ENCODE results near the gene ZNF629.

ZNF629 gene

DNA sequence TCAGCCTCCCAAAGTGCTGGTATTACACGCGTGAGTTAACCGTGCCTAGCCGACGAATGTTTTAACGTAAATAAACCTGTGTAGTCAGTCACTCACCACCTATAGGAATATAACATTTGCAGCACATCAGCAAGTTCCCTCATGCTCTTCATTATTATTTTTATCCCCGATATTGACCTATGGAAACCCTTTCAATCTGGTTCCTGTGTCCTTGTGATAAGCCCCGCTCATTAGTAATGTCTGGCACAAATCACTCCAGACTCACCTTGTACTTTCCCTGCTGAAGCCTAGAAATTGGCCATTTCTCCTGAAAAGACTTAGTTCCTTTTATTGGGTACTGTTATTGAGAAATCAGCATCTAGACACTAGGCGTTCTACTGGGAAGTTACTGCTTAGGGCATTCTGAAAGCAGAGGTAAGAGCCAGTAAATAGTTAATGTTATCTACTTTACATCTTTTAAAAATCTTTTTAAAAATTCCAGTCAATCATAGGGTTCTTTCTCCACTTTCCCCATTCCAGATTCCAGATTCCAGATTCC is 40.3 kb downstream of the ZNF629 start:
- DNase-seq: no peak

DNA sequence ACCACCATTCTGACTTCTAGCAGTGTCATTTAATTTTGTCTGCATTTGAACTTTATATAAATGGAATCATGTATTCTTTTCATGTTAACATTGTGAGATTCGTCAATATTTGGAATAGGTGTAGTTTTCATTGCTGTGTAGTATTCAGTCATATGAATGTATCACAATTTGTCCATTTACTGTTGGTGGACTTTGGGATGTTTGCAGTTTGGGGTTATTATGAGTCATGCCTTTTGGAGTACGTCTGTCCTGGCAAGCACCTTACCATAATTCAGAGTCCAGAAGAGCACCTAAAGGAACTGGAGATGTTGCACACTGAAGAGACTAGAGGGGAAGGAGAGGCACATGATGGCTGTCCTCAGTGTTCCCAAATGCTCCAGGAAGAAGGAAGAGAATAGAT is 41.9 kb downstream of the ZNF629 start:
- DNase-seq: no peak

DNA sequence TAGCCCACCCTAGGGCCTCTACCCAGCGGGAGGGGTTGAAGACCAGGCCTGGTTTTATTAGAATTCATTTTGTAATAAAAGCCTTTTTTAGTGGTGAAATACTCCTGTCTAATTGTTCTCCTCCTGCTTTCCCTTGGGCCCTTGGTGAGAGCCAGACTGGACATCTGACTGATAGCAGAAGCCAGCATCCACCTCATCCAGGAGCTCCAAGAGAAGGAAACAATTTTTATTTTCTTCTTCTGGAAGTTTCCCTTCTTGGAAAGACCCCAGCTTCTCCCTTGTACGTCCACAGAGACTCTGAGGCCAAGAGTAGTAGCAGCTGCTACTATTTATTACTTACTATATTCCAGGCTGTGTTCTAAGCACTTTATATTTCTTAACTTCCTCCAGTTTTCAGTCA is 42.8 kb downstream of the ZNF629 start:
- no peak for DNase-seq

DNA sequence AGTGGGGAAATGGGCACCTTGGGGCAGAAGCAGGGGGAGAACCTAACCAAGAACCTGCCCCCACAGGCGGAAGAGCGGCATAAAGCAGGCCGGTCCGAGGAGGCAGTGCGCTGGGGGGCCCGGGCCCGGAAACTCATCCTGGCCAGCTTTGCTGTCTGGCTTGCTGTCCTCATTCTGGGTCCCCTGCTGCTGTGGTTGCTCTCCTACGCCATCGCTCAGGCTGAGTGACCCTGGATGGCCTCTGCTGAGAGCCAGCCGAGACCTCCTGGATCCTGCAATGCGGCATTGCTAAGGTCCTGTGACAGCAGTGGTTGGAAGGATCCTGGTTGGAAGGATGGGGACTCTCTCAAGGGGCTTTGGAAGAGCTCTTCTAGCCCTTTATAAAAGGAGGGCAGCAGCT is 43.3 kb downstream of the ZNF629 start:
- DNase-seq: no peak

DNA sequence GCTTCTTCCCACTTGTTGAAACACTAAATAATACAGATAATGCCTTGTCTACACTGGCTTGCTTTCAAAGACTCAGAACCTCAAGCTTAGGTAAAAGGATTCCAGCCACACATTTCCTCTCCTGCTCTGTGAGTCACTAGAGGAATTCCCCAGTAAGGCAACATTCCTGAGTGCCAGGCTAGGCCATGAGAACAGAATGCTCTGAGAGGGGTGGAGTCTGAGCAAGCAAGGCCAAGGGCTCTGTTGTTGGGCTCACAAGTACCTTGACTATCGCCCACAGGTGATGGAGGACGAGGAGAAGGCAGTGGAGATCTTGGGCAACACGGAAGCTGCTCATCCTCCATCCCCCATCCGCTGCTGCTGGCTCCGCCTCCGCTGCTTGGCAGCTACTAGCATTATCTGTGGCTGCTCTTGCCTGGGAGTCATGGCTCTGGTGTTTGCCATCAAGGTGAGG is 45.5 kb downstream of the ZNF629 start:
- no peak for DNase-seq

DNA sequence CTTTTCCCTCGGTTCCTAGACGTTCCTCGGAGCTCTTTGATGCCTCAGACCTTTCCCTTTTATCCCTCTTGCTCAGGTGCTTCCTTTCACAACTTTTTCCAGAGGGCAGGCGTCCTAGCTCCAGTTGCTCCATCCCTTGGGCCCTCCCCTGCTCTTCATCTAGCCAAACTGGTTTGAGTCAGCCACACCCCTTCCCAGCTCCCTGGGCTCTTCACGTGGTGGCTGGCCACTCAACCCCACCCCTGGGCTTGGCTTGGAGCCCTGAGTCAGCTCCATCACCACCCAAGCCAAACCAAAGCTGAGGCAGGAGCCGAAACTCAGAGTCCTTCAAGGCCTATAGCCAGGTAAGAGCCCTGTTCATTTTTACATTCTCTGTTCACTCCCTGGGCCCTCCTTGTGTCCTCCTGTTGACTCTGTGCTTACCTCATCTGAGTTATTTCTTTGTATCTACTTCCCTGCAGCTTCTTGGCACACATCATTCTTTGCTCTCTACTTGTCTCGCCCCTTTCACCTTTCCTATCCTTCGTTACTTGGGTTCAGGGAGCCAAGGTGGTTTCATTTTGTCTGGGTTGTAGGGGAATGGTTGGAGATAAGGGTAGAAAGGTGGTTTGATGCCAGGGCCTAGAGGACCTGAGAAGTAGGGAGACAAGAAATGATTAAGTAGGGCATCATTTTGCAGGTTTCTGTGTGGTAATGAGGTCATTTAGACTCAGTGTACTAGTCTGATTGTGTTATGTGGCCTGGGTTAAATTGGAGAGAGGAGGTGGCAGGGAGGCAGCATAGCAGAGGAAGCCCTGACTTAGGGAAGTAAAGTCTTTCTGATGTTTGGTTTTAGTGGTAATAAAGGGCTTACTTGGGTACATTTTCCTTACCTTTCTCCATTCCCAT is 46.4 kb downstream of the ZNF629 start:
- no peak for DNase-seq

DNA sequence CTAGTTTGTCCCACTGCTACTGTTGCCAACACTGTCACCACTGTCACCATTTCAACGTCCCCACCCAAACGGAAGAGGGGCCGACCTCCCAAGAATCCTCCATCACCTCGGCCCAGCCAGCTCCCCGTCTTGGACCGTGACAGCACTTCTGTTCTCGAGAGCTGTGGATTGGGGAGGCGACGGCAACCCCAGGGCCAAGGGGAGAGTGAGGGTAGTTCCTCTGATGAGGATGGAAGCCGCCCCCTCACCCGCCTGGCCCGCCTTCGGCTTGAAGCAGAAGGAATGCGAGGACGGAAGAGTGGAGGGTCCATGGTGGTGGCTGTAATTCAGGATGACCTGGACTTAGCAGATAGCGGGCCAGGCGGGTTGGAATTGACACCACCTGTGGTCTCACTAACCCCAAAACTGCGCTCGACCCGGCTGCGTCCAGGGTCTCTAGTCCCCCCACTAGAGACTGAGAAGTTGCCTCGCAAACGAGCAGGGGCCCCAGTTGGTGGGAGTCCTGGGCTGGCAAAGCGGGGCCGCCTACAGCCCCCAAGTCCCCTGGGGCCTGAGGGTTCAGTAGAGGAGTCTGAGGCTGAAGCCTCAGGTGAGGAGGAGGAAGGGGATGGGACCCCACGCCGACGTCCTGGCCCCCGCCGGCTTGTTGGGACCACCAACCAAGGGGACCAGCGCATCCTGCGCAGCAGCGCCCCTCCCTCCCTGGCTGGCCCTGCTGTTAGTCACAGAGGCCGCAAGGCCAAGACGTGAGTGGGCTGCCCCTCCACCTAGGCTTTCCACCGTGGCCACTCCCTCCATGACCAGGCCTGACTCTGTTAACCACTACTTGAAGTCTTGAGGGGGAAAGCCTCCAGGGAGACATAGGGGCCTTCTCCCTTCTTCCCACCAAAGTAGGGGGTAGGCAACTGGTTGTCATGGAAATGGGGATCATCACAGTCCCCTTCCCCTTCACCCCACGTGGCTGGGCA is 47.7 kb downstream of the ZNF629 start:
- DNase-seq: no peak

DNA sequence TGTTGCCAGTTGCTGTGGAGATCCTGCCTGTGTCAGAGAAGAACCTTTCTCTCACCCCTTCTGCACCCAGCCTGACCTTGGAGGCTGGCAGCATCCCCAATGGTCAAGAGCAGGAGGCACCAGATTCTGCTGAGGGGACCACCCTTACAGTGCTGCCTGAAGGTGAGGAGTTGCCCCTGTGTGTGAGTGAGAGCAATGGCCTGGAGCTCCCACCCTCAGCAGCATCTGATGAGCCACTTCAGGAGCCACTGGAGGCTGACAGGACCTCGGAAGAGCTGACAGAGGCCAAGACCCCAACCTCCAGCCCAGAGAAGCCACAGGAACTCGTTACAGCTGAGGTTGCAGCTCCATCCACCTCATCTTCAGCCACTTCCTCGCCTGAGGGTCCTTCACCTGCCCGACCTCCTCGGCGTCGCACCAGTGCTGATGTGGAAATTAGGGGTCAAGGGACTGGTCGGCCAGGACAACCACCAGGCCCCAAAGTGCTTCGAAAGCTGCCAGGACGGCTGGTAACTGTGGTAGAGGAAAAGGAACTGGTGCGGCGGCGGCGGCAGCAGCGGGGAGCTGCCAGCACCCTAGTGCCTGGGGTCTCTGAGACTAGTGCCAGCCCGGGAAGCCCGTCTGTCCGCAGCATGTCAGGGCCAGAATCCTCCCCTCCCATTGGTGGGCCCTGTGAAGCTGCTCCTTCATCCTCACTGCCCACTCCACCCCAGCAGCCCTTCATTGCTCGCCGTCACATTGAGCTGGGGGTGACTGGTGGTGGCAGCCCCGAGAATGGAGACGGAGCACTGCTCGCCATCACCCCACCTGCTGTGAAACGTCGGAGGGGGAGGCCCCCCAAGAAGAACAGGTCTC is 49.0 kb downstream of the ZNF629 start:
- DNase-seq: no peak

DNA sequence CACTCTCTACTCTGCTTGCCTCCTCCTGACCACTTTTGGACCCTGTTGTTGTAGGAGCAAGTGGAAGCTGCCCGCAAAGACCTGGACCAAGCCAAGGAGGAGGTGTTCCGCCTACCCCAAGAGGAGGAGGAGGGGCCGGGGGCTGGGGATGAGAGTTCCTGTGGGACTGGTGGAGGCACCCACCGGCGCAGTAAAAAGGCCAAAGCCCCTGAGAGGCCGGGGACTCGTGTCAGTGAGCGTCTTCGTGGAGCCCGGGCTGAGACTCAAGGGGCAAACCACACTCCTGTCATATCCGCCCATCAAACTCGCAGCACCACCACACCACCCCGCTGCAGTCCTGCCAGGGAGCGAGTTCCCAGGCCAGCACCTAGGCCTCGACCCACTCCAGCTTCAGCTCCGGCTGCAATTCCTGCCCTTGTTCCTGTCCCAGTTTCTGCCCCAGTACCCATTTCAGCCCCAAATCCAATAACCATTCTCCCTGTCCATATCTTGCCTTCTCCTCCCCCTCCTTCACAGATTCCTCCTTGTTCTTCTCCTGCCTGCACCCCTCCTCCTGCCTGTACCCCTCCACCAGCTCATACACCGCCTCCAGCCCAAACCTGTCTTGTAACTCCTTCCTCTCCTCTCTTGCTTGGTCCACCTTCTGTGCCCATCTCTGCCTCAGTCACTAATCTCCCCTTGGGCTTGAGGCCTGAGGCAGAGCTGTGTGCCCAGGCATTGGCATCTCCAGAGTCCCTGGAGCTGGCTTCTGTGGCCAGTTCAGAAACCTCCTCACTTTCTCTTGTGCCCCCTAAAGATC is 49.8 kb downstream of the ZNF629 start:
- DNase-seq: no peak

DNA sequence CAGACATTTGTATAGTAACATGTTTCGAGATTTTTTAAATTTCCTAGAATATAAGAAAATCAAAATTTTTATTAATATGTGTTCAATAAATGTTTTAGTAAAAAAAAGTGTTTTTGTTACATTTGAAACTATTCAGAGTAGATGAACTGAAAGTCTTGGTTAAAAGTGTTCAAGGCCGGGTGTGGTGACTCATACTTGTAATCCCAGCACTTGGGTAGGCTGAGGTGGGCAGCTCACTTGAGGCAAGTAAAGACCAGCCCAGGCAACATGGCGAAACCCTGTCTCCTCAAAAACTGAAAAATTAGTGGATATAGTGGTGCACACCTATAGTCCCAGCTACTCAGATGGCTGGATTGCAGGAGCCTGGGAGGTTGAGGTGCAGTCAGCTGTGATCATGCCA is 55.6 kb downstream of the ZNF629 start:
- no peak for DNase-seq

DNA sequence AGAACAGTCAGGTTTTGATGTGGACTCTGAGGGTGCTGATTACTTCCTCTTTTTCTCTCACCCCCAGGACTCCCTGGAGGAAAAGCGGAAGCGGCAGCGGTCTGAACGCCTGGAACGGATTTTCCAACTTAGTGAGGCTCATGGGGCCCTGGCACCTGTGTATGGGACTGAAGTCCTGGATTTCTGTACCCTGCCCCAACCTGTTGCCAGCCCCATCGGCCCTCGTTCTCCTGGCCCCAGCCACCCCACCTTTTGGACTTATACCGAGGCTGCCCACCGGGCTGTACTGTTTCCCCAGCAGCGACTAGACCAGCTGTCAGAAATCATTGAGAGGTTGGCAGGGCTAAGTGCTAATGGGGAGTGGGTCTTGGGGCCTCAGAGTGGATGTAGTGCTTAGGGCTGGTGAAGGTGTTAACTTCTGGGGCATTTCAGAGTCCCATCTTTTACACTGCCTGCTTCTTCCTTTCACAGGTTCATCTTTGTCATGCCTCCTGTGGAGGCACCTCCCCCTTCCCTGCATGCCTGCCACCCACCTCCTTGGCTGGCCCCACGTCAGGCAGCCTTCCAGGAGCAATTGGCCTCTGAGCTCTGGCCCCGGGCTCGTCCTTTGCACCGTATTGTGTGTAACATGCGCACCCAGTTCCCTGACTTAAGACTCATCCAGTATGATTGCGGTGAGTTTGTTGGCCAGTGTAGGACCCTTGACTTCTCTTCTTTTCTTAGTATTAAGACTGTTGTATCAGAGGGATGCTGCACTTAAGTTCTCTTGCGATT is 57.9 kb downstream of the ZNF629 start:
- no peak for DNase-seq
